ENCODE results near the gene SLC16A12. TPM values are rescaled to one million over a fixed set of nuclear protein-coding genes. Genes with fewer than 3 reads are reported as not detected.

SLC16A12 gene
- total and polyA plus RNA-seq, 2 of the 4 experiments (the other 2 are of a cell fraction), result 1.4 to 1.6 TPM

- TF ChIP-seq RCOR1 (IDR thresholded peaks at IDR 0.05; ENCODE audit: insufficient replicate concordance, low read length), result no peak
These were observed 71.4 kb downstream of the SLC16A12 start (continued) for GRCh38 chr10:89463846-89464537.

DNA sequence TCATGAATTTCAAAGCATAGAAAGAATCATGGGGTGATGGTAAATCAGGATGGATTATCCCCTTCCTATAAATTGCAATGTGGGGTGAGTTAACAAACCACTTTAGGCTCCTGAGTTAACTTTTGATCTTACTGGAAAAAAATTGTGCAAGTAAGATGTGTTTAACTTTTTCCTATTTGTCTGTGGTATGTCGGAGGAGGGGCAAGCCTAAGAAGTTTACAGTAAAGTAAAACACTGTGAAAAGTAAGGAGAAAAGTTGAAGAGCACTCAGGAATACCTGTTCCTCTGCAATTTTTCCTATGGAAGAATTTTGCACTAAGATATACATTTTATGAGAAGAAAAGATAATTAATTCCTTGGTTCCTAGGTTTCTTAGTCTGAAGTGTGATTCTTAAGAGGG, 76.6 kb downstream of the SLC16A12 start:
- H3K27ac ChIP-seq (ENCODE audit: insufficient read depth, low read length), result peak overlapping the region; percentile 78; the same call in 1 of the 2 replicates
- peak overlapping the region; percentile 88 for H2BK120ac ChIP-seq (ENCODE audit: low read depth, low read length)
- peak overlapping the region; percentile 75 for H3K4me2 ChIP-seq (ENCODE audit: low read depth, low read length)
- ChIA-PET CTCF (no interaction called here), POLR2A (ENCODE audit: unreplicated experiment) (no interaction called here)
- H2AFZ ChIP-seq (replicated peaks; ENCODE audit: low read length, poor library complexity), result no peak overlapping the region
- 20% methylated on average over 1 of the region's 1 CpG; no CpG with 5 or more reads in 1 of the 2 experiments for WGBS, 2 experiments (ENCODE audit: extremely low coverage in 2 of 2, insufficient read length in 1 of 2)
- H3K14ac ChIP-seq (replicated peaks; ENCODE audit: low read depth, low read length), result peak overlapping the region; percentile 38; the same call in 1 of the 2 replicates
- H2BK15ac ChIP-seq (ENCODE audit: low read depth, low read length), result peak overlapping the region; percentile 23; the same call in 1 of the 3 replicates
- peak overlapping the region; percentile 15 to 85; a peak in 3 of 4 replicates for H4K8ac ChIP-seq (ENCODE audit: low read depth in 2 of 2, low read length in 2 of 2)
- H3K79me1 ChIP-seq (ENCODE audit: low read depth in 1 of 2, low read length in 2 of 2), result no peaks in the 10 kb centered on the region
- DNase-seq, result peak; percentile 25
- peak overlapping the region; percentile 92 for H2BK5ac ChIP-seq (ENCODE audit: low read depth, low read length, poor library complexity, severe bottlenecking)
- H3K27me3 ChIP-seq (ENCODE audit: control insufficient read depth, insufficient read depth, low read length), result no peaks in the 10 kb centered on the region
- H3K9me3 ChIP-seq (ENCODE audit: control insufficient read depth, insufficient read depth, low read length), result no peaks in the 10 kb centered on the region
- peak overlapping the region; percentile 60 for H4K91ac ChIP-seq (ENCODE audit: insufficient read depth, low read depth, low read length)
- H3K36me3 ChIP-seq (ENCODE audit: control insufficient read depth, insufficient read depth, low read length), result no peaks in the 10 kb centered on the region
- peak overlapping the region; percentile 62; the same call in 1 of the 2 replicates for H3K4ac ChIP-seq (ENCODE audit: low read depth, low read length)
- no peak overlapping the region for H3K9ac ChIP-seq (ENCODE audit: low read depth, low read length)
- peaks cover 6% of the 10 kb centered on the region; the same call in 1 of the 2 replicates for H3K4me1 ChIP-seq (ENCODE audit: control insufficient read depth, insufficient read depth, low read length)
- H3K23ac ChIP-seq (ENCODE audit: low read depth, low read length), result peak overlapping the region; percentile 41; the same call in 1 of the 2 replicates
- no peaks in the 10 kb centered on the region for H4K20me1 ChIP-seq (ENCODE audit: insufficient read depth, low read length)
- peak overlapping the region; percentile 30; the same call in 1 of the 2 replicates for H4K5ac ChIP-seq (ENCODE audit: low read depth, low read length)
- 0 out of 2 replicates have a peak, but pooled peaks cover 2% of the 10 kb centered on the region for H3K9me1 ChIP-seq (ENCODE audit: insufficient read depth, low read length)
- in situ Hi-C loops (cut with MboI; ENCODE audit: low sequenced_read_pairs), result no loop called here
- H3K56ac ChIP-seq (ENCODE audit: extremely low read depth, insufficient read depth, low read length), result peak overlapping the region; percentile 82
- dilution Hi-C loops (cut with HindIII; ENCODE audit: low sequenced_read_pairs, unreplicated experiment), result no loop called here
- no peak overlapping the region for H3K4me3 ChIP-seq (ENCODE audit: insufficient read depth, low read depth, low read length)
- intact Hi-C loops (cut with micrococcal nuclease), result no loop called here
- TF ChIP-seq CEBPB (IDR thresholded peaks at IDR 0.05; ENCODE audit: low read depth, low read length), result peak; percentile 17; the same call in 1 of the 2 replicates
- TF ChIP-seq MAFK (IDR thresholded peaks at IDR 0.05; ENCODE audit: low read depth, low read length), result no peak
- peak overlapping the region; percentile 87; the same call in 1 of the 2 replicates for H2BK20ac ChIP-seq (ENCODE audit: low read depth, low read length)
- peak; percentile 77 for ATAC-seq (ENCODE audit: low read depth)
- no TSS peak for BruUV-seq (replicated peaks)
- peak overlapping the region; percentile 81; the same call in 1 of the 2 replicates for H3K18ac ChIP-seq (ENCODE audit: low read depth, low read length)
- no peak overlapping the region for H2AK5ac ChIP-seq (ENCODE audit: low read depth, low read length)
- H2AK9ac ChIP-seq (replicated peaks; ENCODE audit: low read depth, low read length, poor library complexity), result no peak overlapping the region

Data from IMR-90 (cell line).